HCT116 (cell line): Measurements from ENCODE around the gene MCC. TPM values are rescaled to one million over a fixed set of nuclear protein-coding genes. Genes with fewer than 3 reads are reported as not detected.

Experiments
- ATAC-seq: fragments of 200-7000 bp; cut with Tn5 transposase; 2 replicates; pipeline ENCODE4 v1.9.1; 2020; ENCODE audit warnings: mild to moderate bottlenecking, moderate library complexity
- BruUV-seq: library from RNA; stranded (reverse); fragments of 400-500 nt; replicated peaks from 2 replicates; lab custom pipeline; 2021; lab: Mats Ljungman, UMichigan
- CTCF ChIA-PET: fragments of 300-600 bp; sonication (Branson Sonifier 250); formaldehyde crosslinking; loops from one replicate; lab custom pipeline; 2021; ENCODE audit warnings: antibody characterized with exemption; lab: Charles Lee
- POLR2A ChIA-PET: fragments of 300-600, 350-600 bp; sonication (Branson Sonifier 250); formaldehyde crosslinking; loops from one replicate; lab custom pipeline; 2021; ENCODE audit warnings: antibody characterized with exemption; lab: Charles Lee
- RAD21 ChIA-PET, 2 experiments: fragments of 300-600 bp; sonication (Branson Sonifier 250); formaldehyde crosslinking; loops; one replicate each; lab custom pipeline; 2023; ENCODE audit warnings: low total read pairs in 2 of 2; ENCODE audit not compliant: uncharacterized antibody in 2 of 2, unreplicated experiment in 2 of 2, low non-redundant PET in 1 of 2; lab: Charles Lee
- DNase-seq: peaks from one replicate; pipeline ENCODE4 v3.0.0-alpha.2; 2010; ENCODE audit warnings: low read depth, low spot score
- H2AFZ ChIP-seq: fragments of 200-600 bp; shearing (Covaris generic), sonication (generic); 2 replicates; pipeline ENCODE4 v1.6.1; 2017; ENCODE audit warnings: low read depth, mixed run types, mixed read lengths, antibody characterized with exemption, low read length; ENCODE audit not compliant: poor library complexity, severe bottlenecking
- H3K27ac ChIP-seq: 2 replicates; pipeline ENCODE4 v1.5.1; 2012; ENCODE audit warnings: low read depth, low read length
- H3K27me3 ChIP-seq: fragments of 200-600 bp; sonication (generic); 2 replicates; pipeline ENCODE4 v1.6.1; 2016; ENCODE audit warnings: mixed run types, low read length, mixed read lengths; ENCODE audit not compliant: insufficient read depth
- H3K36me3 ChIP-seq, 2 experiments: fragments of 200-500 bp in 1 of 2; fragments of 200-600 bp in 1 of 2; sonication (Bioruptor generic) in 1 of 2; sonication (generic) in 1 of 2; 2 replicates each; pipeline versions ENCODE4 v1.5.1 to v1.6.1; 2014 to 2016; ENCODE audit warnings: low read length in 2 of 2, inconsistent platforms in 1 of 2, mixed read lengths in 1 of 2, mixed run types in 1 of 2; ENCODE audit not compliant: insufficient read depth in 2 of 2, control insufficient read depth in 1 of 2
- H3K4me1 ChIP-seq, 2 experiments: fragments of 200-600 bp in 1 of 2; sonication (generic) in 1 of 2; 2 replicates each; pipeline versions ENCODE4 v1.5.1 to v1.6.1; 2012 to 2017; ENCODE audit warnings: low read length in 2 of 2, inconsistent platforms in 1 of 2, mild to moderate bottlenecking in 1 of 2, mixed read lengths in 1 of 2, mixed run types in 1 of 2, moderate library complexity in 1 of 2; ENCODE audit not compliant: insufficient read depth in 2 of 2, control insufficient read depth in 1 of 2
- H3K4me2 ChIP-seq: fragments of 200-600 bp; sonication (generic); 2 replicates; pipeline ENCODE4 v1.6.1; 2017; ENCODE audit warnings: mixed run types, low read length, mixed read lengths
- H3K4me3 ChIP-seq, 2 experiments: fragments of 200-600 bp in 1 of 2; sonication (generic) in 1 of 2; replicated peaks in 1 of 2; 2 replicates each; pipeline ENCODE4 v1.5.1; 2011 to 2016; ENCODE audit warnings: low read length in 2 of 2, control low read depth in 1 of 2, low read depth in 1 of 2, mild to moderate bottlenecking in 1 of 2, mixed read lengths in 1 of 2, mixed run types in 1 of 2
- H3K79me2 ChIP-seq: fragments of 200-600 bp; sonication (generic); 2 replicates; pipeline ENCODE4 v1.6.1; 2017; ENCODE audit warnings: mild to moderate bottlenecking, mixed run types, low read length, moderate library complexity, mixed read lengths; ENCODE audit not compliant: insufficient read depth
- H3K9ac ChIP-seq: fragments of 200-600 bp; sonication (generic); 2 replicates; pipeline ENCODE4 v1.6.1; 2016; ENCODE audit warnings: low read length, mixed read lengths
- H3K9me2 ChIP-seq: fragments of 200-600 bp; sonication (generic), shearing (Covaris generic); 2 replicates; pipeline ENCODE4 v1.6.1; 2017; ENCODE audit warnings: mixed run types, mild to moderate bottlenecking, moderate library complexity; ENCODE audit not compliant: insufficient read depth
- H3K9me3 ChIP-seq, 2 experiments: fragments of 200-500 bp in 1 of 2; fragments of 200-600 bp in 1 of 2; sonication (Bioruptor generic) in 1 of 2; sonication (generic) in 1 of 2; 2 replicates each; pipeline ENCODE4 v1.6.1; 2014 to 2017; ENCODE audit warnings: low read length in 2 of 2, mixed read lengths in 2 of 2, inconsistent platforms in 1 of 2, low read depth in 1 of 2, mild to moderate bottlenecking in 1 of 2, mixed run types in 1 of 2, moderate library complexity in 1 of 2; ENCODE audit not compliant: control insufficient read depth in 1 of 2, insufficient read depth in 1 of 2
- H4K20me1 ChIP-seq: fragments of 200-600 bp; sonication (generic), shearing (Covaris generic); 2 replicates; pipeline ENCODE4 v1.6.1; 2017; ENCODE audit warnings: mixed run types, mild to moderate bottlenecking, moderate library complexity; ENCODE audit not compliant: insufficient read depth
- EZH2phosphoT487 ChIP-seq: fragments of 200-600 bp; IDR thresholded peaks from 2 replicates; pipeline ENCODE4 v1.6.1; 2018; ENCODE audit warnings: antibody characterized with exemption, borderline replicate concordance
- FOSL1 ChIP-seq: IDR thresholded peaks from 2 replicates; pipeline ENCODE4 v1.6.1; 2012; ENCODE audit warnings: low read depth
- intact Hi-C: fragments of 100-400 bp; cut with micrococcal nuclease; formaldehyde crosslinking; loops from 2 replicates; pipeline ENCODE4 v1.10.0; 2022
- total RNA-seq: library from RNA; stranded (reverse); gene quantifications from one replicate; pipeline ENCODE4 v1.2.1, GENCODE V29; 2021; ENCODE audit not compliant: unreplicated experiment
- TF ChIP-seq, protein P1 (sequence below): IDR thresholded peaks from 2 replicates; pipeline ENCODE4 v1.6.1; 2012; ENCODE audit warnings: low read depth
- TF ChIP-seq, protein P2 (sequence below): IDR thresholded peaks from 2 replicates; pipeline ENCODE4 v1.6.1; 2012
- TF ChIP-seq, protein P3 (sequence below): IDR thresholded peaks from 2 replicates; pipeline ENCODE4 v1.6.1; 2011; ENCODE audit warnings: mild to moderate bottlenecking, low read length, moderate library complexity; ENCODE audit not compliant: insufficient replicate concordance; ENCODE audit errors: extremely low read depth
- TF ChIP-seq, protein P4 (sequence below): IDR thresholded peaks from 2 replicates; pipeline ENCODE4 v1.6.1; 2012

Gene MCC
- total RNA-seq, 1 experiment from 2014 or later = 20.1 TPM

DNA sequence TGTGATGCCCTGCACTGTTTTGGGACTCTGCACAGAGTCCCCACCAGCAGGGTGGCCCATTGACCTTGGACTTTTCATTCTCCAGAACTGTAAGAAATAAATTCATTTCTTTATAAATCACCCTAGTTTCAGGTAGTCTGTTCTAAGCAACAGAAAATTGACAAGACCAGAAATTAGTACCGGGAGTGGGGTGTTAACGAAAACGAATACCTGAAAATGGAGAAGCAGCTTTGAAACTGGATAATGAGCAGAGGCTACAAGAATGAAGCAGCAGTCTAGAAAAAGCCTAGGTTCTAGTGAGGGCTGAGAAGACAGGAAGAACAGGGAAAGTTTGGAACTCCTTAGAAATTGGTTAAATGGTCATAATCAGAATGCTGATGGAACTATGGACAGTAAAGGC, 2.1 kb upstream of the MCC start:
- TF ChIP-seq FOSL1 = no peak
- TF ChIP-seq, protein P1, sequence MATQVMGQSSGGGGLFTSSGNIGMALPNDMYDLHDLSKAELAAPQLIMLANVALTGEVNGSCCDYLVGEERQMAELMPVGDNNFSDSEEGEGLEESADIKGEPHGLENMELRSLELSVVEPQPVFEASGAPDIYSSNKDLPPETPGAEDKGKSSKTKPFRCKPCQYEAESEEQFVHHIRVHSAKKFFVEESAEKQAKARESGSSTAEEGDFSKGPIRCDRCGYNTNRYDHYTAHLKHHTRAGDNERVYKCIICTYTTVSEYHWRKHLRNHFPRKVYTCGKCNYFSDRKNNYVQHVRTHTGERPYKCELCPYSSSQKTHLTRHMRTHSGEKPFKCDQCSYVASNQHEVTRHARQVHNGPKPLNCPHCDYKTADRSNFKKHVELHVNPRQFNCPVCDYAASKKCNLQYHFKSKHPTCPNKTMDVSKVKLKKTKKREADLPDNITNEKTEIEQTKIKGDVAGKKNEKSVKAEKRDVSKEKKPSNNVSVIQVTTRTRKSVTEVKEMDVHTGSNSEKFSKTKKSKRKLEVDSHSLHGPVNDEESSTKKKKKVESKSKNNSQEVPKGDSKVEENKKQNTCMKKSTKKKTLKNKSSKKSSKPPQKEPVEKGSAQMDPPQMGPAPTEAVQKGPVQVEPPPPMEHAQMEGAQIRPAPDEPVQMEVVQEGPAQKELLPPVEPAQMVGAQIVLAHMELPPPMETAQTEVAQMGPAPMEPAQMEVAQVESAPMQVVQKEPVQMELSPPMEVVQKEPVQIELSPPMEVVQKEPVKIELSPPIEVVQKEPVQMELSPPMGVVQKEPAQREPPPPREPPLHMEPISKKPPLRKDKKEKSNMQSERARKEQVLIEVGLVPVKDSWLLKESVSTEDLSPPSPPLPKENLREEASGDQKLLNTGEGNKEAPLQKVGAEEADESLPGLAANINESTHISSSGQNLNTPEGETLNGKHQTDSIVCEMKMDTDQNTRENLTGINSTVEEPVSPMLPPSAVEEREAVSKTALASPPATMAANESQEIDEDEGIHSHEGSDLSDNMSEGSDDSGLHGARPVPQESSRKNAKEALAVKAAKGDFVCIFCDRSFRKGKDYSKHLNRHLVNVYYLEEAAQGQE = no peak
- TF ChIP-seq, protein P2, sequence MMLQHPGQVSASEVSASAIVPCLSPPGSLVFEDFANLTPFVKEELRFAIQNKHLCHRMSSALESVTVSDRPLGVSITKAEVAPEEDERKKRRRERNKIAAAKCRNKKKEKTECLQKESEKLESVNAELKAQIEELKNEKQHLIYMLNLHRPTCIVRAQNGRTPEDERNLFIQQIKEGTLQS = no peak
- TF ChIP-seq, protein P3, sequence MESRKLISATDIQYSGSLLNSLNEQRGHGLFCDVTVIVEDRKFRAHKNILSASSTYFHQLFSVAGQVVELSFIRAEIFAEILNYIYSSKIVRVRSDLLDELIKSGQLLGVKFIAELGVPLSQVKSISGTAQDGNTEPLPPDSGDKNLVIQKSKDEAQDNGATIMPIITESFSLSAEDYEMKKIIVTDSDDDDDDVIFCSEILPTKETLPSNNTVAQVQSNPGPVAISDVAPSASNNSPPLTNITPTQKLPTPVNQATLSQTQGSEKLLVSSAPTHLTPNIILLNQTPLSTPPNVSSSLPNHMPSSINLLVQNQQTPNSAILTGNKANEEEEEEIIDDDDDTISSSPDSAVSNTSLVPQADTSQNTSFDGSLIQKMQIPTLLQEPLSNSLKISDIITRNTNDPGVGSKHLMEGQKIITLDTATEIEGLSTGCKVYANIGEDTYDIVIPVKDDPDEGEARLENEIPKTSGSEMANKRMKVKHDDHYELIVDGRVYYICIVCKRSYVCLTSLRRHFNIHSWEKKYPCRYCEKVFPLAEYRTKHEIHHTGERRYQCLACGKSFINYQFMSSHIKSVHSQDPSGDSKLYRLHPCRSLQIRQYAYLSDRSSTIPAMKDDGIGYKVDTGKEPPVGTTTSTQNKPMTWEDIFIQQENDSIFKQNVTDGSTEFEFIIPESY = no peak
- TF ChIP-seq, protein P4, sequence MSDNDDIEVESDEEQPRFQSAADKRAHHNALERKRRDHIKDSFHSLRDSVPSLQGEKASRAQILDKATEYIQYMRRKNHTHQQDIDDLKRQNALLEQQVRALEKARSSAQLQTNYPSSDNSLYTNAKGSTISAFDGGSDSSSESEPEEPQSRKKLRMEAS = no peak
- no peak for TF ChIP-seq EZH2phosphoT487
- intact Hi-C loops = no loop called here
- no peak for ATAC-seq
- Histone ChIP-seq H3K9me3 (peaks cover 0 to 15% of the 10 kb centered on the region in 2 experiments; a peak in 1 of 4 replicates), H3K4me3 (no peak overlapping the region), H4K20me1 (no peaks in the 10 kb centered on the region), H3K4me1 (peaks cover 12 to 16% of the 10 kb centered on the region in 2 experiments), H3K27ac (no peak overlapping the region), H2AFZ (no peak overlapping the region), H3K27me3 (no peaks in the 10 kb centered on the region), H3K9me2 (no peaks in the 10 kb centered on the region), H3K4me2 (no peak overlapping the region), H3K9ac (no peak overlapping the region), H3K79me2 (no peaks in the 10 kb centered on the region), H3K36me3 (no peaks in the 10 kb centered on the region)
- CTCF ChIA-PET = no interaction called here
- no peak for DNase-seq
- BruUV-seq = no TSS peak
- RAD21 ChIA-PET = no interaction called here
- POLR2A ChIA-PET = no interaction called here
